SU-DHL-6 (cell line): ENCODE data around the gene SLC23A2.
"Not testable (repeated sequence)": the region's sequence is repeated elsewhere in the genome, so short reads cannot be mapped to it uniquely, and the experiment has no call there.

Source experiments
- H2AFZ ChIP-seq: fragments of 200-600 bp; sonication (generic); 2 replicates; pipeline ENCODE4 v1.6.1; 2014; ENCODE audit warnings: low read depth, mild to moderate bottlenecking, moderate library complexity, mixed read lengths, antibody characterized with exemption, low read length; ENCODE audit not compliant: severe bottlenecking
- H3F3A ChIP-seq: fragments of 200-600 bp; shearing (Covaris generic); 2 replicates; pipeline ENCODE4 v1.6.0; 2016; ENCODE audit warnings: antibody characterized with exemption, mild to moderate bottlenecking; ENCODE audit not compliant: insufficient read depth
- H3K27ac ChIP-seq: fragments of 200-600 bp; sonication (generic); 2 replicates; pipeline ENCODE4 v1.5.1; 2016; ENCODE audit warnings: low read depth, mild to moderate bottlenecking, low read length, moderate library complexity, mixed read lengths
- H3K27me3 ChIP-seq: fragments of 200-600 bp; sonication (generic), shearing (Covaris generic); 2 replicates; pipeline ENCODE4 v1.6.0; 2014; ENCODE audit warnings: mild to moderate bottlenecking, low read length
- H3K36me3 ChIP-seq: fragments of 200-600 bp; sonication (generic); 2 replicates; pipeline ENCODE4 v1.6.1; 2014; ENCODE audit warnings: mild to moderate bottlenecking, low read length, mixed read lengths
- H3K4me2 ChIP-seq: fragments of 300-600, 200-600 bp; shearing (Covaris generic), sonication (generic); 2 replicates; pipeline ENCODE4 v1.6.0; 2014; ENCODE audit warnings: low read length, low read depth, mild to moderate bottlenecking; ENCODE audit not compliant: poor library complexity, severe bottlenecking
- H3K4me3 ChIP-seq: fragments of 200-600 bp; sonication (generic); 2 replicates; pipeline ENCODE4 v1.5.1; 2014; ENCODE audit warnings: antibody characterized with exemption, low read length, mild to moderate bottlenecking, mixed read lengths; ENCODE audit not compliant: insufficient read depth, poor library complexity, severe bottlenecking
- H3K79me2 ChIP-seq: fragments of 200-600 bp; sonication (generic); 2 replicates; pipeline ENCODE4 v1.6.1; 2014; ENCODE audit warnings: mild to moderate bottlenecking, low read length, moderate library complexity; ENCODE audit not compliant: insufficient read depth
- H3K9ac ChIP-seq: fragments of 200-600 bp; sonication (generic); 2 replicates; pipeline ENCODE4 v1.7.0; 2014; ENCODE audit warnings: mild to moderate bottlenecking, low read length
- H3K9me2 ChIP-seq: fragments of 200-600 bp; sonication (generic); replicated peaks from 2 replicates; pipeline ENCODE4 v1.6.1; 2014; ENCODE audit warnings: low read length; ENCODE audit not compliant: insufficient read depth
- H3K9me3 ChIP-seq: fragments of 200-600 bp; sonication (generic); 2 replicates; pipeline ENCODE4 v1.6.1; 2014; ENCODE audit warnings: low read length, mixed read lengths; ENCODE audit not compliant: insufficient read depth
- H4K20me1 ChIP-seq: fragments of 200-600 bp; sonication (generic); 2 replicates; pipeline ENCODE4 v1.6.1; 2014; ENCODE audit warnings: low read depth, mild to moderate bottlenecking, antibody characterized with exemption, low read length, moderate library complexity, mixed read lengths
- EZH2phosphoT487 ChIP-seq: fragments of 200-600 bp; sonication (generic), shearing (Covaris generic); conservative IDR thresholded peaks from 2 replicates; pipeline ENCODE4 v1.6.1; 2018; ENCODE audit warnings: mild to moderate bottlenecking, antibody characterized with exemption, low read length, moderate library complexity, mixed read lengths
- TF ChIP-seq, protein P1 (sequence below): fragments of 200-600 bp; sonication (generic); IDR thresholded peaks from one replicate; pipeline ENCODE4 v1.5.1; 2017; ENCODE audit warnings: antibody characterized with exemption, mild to moderate bottlenecking, low read length, moderate library complexity; ENCODE audit not compliant: insufficient read depth, poor library complexity, severe bottlenecking

SLC23A2 gene

DNA sequence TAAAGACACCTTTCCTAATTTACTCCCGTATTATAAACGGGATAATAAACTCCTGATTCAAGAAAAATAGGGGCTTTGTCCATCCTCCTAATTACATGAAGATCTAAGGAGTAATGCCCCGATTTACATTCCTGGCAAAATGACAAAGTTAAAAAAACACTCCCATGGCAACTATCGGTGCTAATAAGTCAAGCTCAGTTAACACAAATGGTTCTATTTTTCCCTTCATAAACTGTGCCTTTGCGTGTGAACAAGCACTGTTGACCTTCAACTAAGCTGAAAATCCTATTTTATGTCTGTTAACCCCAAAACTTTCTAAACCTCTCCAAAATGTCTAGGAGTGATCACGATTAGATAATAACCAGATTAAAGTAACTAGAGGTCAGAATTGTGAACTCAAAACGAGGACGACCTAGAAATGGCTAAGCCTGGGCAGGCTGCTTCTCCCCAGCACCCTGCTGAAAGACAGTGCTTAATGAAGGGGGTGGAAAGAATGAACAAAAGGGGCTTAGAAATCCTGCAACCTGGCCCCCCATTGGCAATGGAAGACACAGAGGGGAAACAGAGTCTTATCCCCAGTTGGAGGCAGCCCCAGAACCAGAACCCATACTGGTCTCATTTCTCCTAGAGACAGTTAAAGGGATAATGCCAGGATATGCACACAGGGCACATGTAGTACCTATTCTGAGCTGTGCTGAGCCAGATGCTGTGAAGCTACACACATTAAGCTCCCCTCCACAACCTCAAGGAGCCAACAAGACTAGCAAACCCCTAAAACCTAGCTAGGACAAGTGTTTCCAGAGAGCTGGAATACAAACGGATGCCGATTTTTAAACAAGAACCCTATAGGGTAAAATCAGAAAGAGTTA, 23.0 kb downstream of the SLC23A2 start:
- H3K36me3 ChIP-seq, result no peaks in the 10 kb centered on the region
- peak overlapping the region; percentile 95 for H3K27ac ChIP-seq
- peak overlapping the region; percentile 43 for H3K9ac ChIP-seq
- H2AFZ ChIP-seq, result no peak overlapping the region
- H3K4me2 ChIP-seq, result peak overlapping the region; percentile 73
- 0 out of 2 replicates have a peak, but pooled peaks cover 4% of the 10 kb centered on the region for H4K20me1 ChIP-seq
- H3K79me2 ChIP-seq, result peaks cover 73% of the 10 kb centered on the region
- no peaks in the 10 kb centered on the region for H3K27me3 ChIP-seq
- TF ChIP-seq, protein P1, sequence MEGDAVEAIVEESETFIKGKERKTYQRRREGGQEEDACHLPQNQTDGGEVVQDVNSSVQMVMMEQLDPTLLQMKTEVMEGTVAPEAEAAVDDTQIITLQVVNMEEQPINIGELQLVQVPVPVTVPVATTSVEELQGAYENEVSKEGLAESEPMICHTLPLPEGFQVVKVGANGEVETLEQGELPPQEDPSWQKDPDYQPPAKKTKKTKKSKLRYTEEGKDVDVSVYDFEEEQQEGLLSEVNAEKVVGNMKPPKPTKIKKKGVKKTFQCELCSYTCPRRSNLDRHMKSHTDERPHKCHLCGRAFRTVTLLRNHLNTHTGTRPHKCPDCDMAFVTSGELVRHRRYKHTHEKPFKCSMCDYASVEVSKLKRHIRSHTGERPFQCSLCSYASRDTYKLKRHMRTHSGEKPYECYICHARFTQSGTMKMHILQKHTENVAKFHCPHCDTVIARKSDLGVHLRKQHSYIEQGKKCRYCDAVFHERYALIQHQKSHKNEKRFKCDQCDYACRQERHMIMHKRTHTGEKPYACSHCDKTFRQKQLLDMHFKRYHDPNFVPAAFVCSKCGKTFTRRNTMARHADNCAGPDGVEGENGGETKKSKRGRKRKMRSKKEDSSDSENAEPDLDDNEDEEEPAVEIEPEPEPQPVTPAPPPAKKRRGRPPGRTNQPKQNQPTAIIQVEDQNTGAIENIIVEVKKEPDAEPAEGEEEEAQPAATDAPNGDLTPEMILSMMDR, result no peak
- no peak for TF ChIP-seq EZH2phosphoT487
- no peaks in the 10 kb centered on the region for H3K9me2 ChIP-seq
- H3K9me3 ChIP-seq, result no peaks in the 10 kb centered on the region
- H3K4me3 ChIP-seq, result no peak overlapping the region
- H3F3A ChIP-seq, result peaks cover 59% of the 10 kb centered on the region

DNA sequence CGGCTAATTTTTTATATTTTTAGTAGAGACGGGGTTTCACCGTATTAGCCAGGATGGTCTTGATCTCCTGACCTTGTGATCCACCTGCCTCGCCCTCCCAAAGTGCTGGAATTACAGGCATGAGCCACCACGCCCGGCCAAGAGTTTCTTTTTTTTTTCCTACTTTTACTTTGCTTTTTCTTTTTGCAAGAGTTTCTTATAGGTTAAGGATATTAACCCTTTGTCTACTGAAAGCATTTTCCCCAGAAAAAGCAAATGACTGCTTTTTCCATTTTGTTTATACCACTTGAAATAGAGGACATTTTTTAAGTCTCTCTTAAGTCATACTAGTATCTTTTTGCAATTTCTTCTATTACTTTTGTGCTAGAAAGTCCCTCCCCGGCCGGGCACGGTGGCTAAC, 25.3 kb downstream of the SLC23A2 start:
- peak overlapping the region; percentile 73 for H3K4me2 ChIP-seq

DNA sequence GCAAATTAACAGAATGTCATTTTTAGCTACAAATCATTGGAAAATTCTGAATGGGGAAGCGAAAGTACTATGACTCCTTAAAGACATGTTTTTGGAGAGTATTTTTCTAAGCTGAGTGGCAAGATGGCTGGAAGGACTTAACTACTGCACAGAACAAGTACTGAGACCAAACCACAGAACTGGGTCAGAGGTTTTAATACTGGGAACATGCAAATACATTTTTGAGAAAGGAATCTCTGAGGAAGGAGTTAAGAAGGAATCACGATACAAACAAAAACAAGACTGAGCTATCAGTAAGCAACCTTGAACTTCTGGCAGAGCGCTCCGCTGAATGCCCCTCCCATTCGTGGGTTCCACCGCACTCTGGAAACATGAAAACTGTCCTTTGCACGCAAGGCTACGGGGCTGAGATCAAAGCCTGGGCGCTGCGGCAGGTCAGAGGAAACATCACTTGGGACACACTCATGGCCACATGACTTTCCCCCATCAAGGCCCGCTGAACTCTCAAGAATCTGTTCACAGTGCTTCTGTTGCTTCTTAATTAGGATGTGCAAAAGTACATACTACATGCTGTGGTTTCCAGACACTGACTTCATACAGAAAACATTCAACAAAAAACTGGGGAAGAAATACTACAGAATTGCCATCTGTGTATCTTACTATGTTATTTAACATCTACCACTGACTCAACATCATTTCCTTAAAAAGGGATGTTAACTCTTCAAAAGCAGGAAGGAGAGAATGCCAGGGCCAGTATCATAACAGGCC, 27.8 kb downstream of the SLC23A2 start:
- H3K9ac ChIP-seq, result peak overlapping the region; percentile 41
- H3F3A ChIP-seq, result peaks cover 47% of the 10 kb centered on the region
- H3K4me2 ChIP-seq, result peak overlapping the region; percentile 73
- H2AFZ ChIP-seq, result no peak overlapping the region
- H4K20me1 ChIP-seq, result no peaks in the 10 kb centered on the region
- no peaks in the 10 kb centered on the region for H3K9me3 ChIP-seq
- H3K79me2 ChIP-seq, result peaks cover 31% of the 10 kb centered on the region
- no peaks in the 10 kb centered on the region for H3K36me3 ChIP-seq
- TF ChIP-seq, protein P1, result no peak
- no peak for TF ChIP-seq EZH2phosphoT487
- H3K4me3 ChIP-seq, result peak overlapping the region; percentile 2
- no peaks in the 10 kb centered on the region for H3K9me2 ChIP-seq
- no peaks in the 10 kb centered on the region for H3K27me3 ChIP-seq
- H3K27ac ChIP-seq, result peak overlapping the region; percentile 95

More for the DNA sequence above, 25.3 kb downstream of the SLC23A2 start:
- not testable (repeated sequence) for H3K9me2 ChIP-seq, H2AFZ ChIP-seq, H3K36me3 ChIP-seq, H3K27me3 ChIP-seq, H3K4me3 ChIP-seq, H4K20me1 ChIP-seq, H3K9me3 ChIP-seq
- peak overlapping the region; percentile 32 for H3K9ac ChIP-seq
- H3K79me2 ChIP-seq, result peaks cover 56% of the 10 kb centered on the region
- peaks cover 63% of the 10 kb centered on the region for H3F3A ChIP-seq
- peak overlapping the region; percentile 95 for H3K27ac ChIP-seq
